CD8-positive, alpha-beta memory T cell (primary cell): ENCODE results near the gene OTOGL. TPM values are rescaled to one million over a fixed set of nuclear protein-coding genes. Genes with fewer than 3 reads are reported as not detected.

Experiments
- CTCF ChIA-PET: fragments of 350-600 bp; sonication (Branson Sonifier 250); formaldehyde crosslinking; loops from one replicate; lab custom pipeline; 2021; ENCODE audit warnings: antibody characterized with exemption; lab: Charles Lee
- POLR2A ChIA-PET: fragments of 350-600 bp; sonication (Branson Sonifier 250); formaldehyde crosslinking; loops from one replicate; lab custom pipeline; 2021; ENCODE audit warnings: antibody characterized with exemption; lab: Charles Lee
- DNase-seq, 5 donors: peaks; one replicate each; pipeline versions ENCODE4 v3.0.0 to v3.0.0-alpha.2; 2020 to 2022; ENCODE audit warnings: mixed read lengths in 1 of 5
- H3K27ac ChIP-seq: one replicate; pipeline ENCODE4 v1.7.0; 2013; ENCODE audit warnings: low read depth, mild to moderate bottlenecking, low read length, moderate library complexity
- H3K27me3 ChIP-seq: 2 replicates; pipeline ENCODE4 v1.7.0; 2013; ENCODE audit warnings: low read length, mild to moderate bottlenecking; ENCODE audit not compliant: insufficient read depth, poor library complexity, severe bottlenecking
- H3K36me3 ChIP-seq: 2 replicates; pipeline ENCODE4 v1.7.0; 2013; ENCODE audit warnings: mild to moderate bottlenecking, low read length, moderate library complexity; ENCODE audit not compliant: insufficient read depth
- H3K4me1 ChIP-seq: 2 replicates; pipeline ENCODE4 v1.7.0; 2013; ENCODE audit warnings: mild to moderate bottlenecking, low read length, moderate library complexity; ENCODE audit not compliant: insufficient read depth
- H3K4me3 ChIP-seq: 2 replicates; pipeline ENCODE4 v1.7.0; 2013; ENCODE audit warnings: mild to moderate bottlenecking, low read length
- H3K9me3 ChIP-seq: 2 replicates; pipeline ENCODE4 v1.7.0; 2013; ENCODE audit warnings: mild to moderate bottlenecking, low read length
- H3K27ac Mint-ChIP-seq, 8 donors: one replicate each; pipeline ENCODE4 v1.8.0; 2020 to 2021; ENCODE audit warnings: mixed read lengths in 8 of 8, mild to moderate bottlenecking in 6 of 8, inconsistent platforms in 3 of 8, moderate library complexity in 3 of 8
- H3K27me3 Mint-ChIP-seq, 2 donors: one replicate each; pipeline ENCODE4 v1.8.0; 2020 to 2021; ENCODE audit warnings: mixed read lengths in 2 of 2, mild to moderate bottlenecking in 1 of 2, moderate library complexity in 1 of 2
- H3K36me3 Mint-ChIP-seq, 3 donors: one replicate each; pipeline ENCODE4 v1.8.0; 2020 to 2021; ENCODE audit warnings: mixed read lengths in 3 of 3, inconsistent platforms in 1 of 3, mild to moderate bottlenecking in 1 of 3
- H3K4me1 Mint-ChIP-seq, 3 donors: one replicate each; pipeline ENCODE4 v1.8.0; 2020 to 2021; ENCODE audit warnings: mixed read lengths in 3 of 3, inconsistent platforms in 1 of 3, mild to moderate bottlenecking in 1 of 3
- H3K4me3 Mint-ChIP-seq, 7 donors: one replicate each; pipeline ENCODE4 v1.8.0; 2020 to 2021; ENCODE audit warnings: mixed read lengths in 7 of 7, mild to moderate bottlenecking in 6 of 7, moderate library complexity in 4 of 7, inconsistent platforms in 2 of 7
- H3K9me3 Mint-ChIP-seq, 5 donors: one replicate each; pipeline ENCODE4 v1.8.0; 2020 to 2022; ENCODE audit warnings: mixed read lengths in 5 of 5, mild to moderate bottlenecking in 3 of 5, moderate library complexity in 2 of 5, inconsistent platforms in 1 of 5
- polyA plus RNA-seq: library from polyadenylated mRNA; unstranded; fragments of 300-500 nt; fragmentation: Illumina TruSeq; gene quantifications from one replicate; pipeline ENCODE4 v1.2.3, GENCODE V29; 2021
- total RNA-seq, 2 experiments: library from RNA; stranded (reverse); gene quantifications; one replicate each; pipeline ENCODE4 v1.2.3, GENCODE V29; 2021

Gene OTOGL
- total and polyA plus RNA-seq, 3 experiments from 2014 or later: not detected

DNA sequence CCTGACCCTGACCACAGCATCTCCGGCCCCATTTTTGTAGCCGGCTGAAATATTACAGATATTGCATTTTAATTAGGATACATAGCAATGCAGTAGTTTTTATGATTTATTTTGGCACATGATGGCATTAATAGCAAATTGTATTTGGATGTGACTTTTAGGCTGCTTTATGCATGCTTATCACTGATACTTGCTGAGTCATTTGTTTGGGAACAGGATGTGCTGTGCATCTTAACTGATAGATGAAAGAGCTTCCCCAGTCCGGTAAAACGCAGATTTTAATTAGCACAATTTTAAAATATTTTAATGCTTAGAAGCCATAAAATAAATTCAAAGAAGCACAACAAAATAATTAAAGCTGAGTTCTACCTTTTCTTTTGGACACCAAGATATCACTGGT is 90.7 kb downstream of the OTOGL start:
- peaks cover 2 to 16% of the 10 kb centered on the region in 2 donors for H3K27me3 Mint-ChIP-seq
- Histone ChIP-seq H3K4me1 (peaks cover 5% of the 10 kb centered on the region), H3K4me3 (no peak overlapping the region), H3K27ac (no peak overlapping the region), H3K9me3 (no peaks in the 10 kb centered on the region), H3K27me3 (no peaks in the 10 kb centered on the region), H3K36me3 (no peaks in the 10 kb centered on the region)
- no peak overlapping the region for H3K4me3 Mint-ChIP-seq
- ChIA-PET POLR2A (no interaction called here), CTCF (no interaction called here)
- H3K36me3 Mint-ChIP-seq: no peaks in the 10 kb centered on the region
- H3K4me1 Mint-ChIP-seq: no peaks in the 10 kb centered on the region
- DNase-seq: no peak
- H3K27ac Mint-ChIP-seq: no peak overlapping the region
- H3K9me3 Mint-ChIP-seq: no peaks in the 10 kb centered on the region

DNA sequence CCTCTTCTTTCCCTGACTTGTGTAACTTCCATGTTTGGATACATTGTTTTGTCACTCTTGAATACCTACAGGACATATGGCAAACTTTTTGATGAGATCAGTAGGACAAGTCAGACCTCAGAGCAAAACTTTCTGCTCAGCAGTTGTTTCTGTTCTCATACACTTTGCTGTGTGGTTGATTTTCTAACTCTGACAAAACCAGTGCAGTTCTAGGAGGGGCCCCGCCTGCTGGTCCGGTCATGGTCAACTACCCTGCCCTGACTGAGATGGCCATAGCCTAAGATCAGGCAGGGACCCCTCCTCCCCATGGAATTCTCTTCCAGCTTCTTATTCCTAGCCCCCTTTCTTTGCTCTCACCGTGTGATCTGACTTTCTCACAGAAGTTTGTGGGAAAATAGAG is 92.8 kb downstream of the OTOGL start:
- POLR2A ChIA-PET: no interaction called here
- no peaks in the 10 kb centered on the region for H3K9me3 ChIP-seq
- Mint-ChIP-seq H3K36me3 (no peaks in the 10 kb centered on the region), H3K27ac (no peak overlapping the region), H3K4me1 (no peaks in the 10 kb centered on the region), H3K4me3 (no peak overlapping the region), H3K27me3 (peaks cover 2 to 16% of the 10 kb centered on the region in 2 donors), H3K9me3 (no peaks in the 10 kb centered on the region)
- no peaks in the 10 kb centered on the region for H3K27me3 ChIP-seq
- H3K27ac ChIP-seq: no peak overlapping the region
- H3K4me1 ChIP-seq: no peaks in the 10 kb centered on the region
- DNase-seq: no peak
- no peak overlapping the region for H3K4me3 ChIP-seq
- CTCF ChIA-PET: no interaction called here
- no peaks in the 10 kb centered on the region for H3K36me3 ChIP-seq

DNA sequence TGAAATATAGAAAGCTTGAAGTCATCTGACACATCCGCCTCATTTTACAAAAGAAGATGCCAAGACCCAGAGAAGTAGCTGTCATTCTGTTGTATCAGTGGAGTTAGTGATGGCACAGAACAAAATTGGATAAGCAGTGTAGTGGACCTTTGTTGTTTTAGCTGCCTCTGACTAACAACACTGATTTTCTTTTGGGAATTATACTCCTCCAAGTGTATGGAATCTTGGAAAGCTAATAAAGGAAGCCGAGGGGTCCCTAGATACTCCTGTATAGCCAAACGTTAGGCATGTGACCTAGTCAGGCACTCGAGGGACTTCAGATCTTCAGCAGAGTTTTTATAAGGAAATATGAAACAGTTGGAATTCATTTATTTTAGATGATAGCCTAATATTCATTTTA is 94.5 kb downstream of the OTOGL start:
- H3K9me3 ChIP-seq: no peaks in the 10 kb centered on the region
- no peak overlapping the region for H3K4me3 ChIP-seq
- no peak overlapping the region for H3K4me3 Mint-ChIP-seq
- DNase-seq: no peak
- ChIA-PET CTCF (no interaction called here), POLR2A (no interaction called here)
- H3K36me3 Mint-ChIP-seq: no peaks in the 10 kb centered on the region
- H3K27me3 Mint-ChIP-seq: peaks cover 2 to 14% of the 10 kb centered on the region in 2 donors
- H3K36me3 ChIP-seq: no peaks in the 10 kb centered on the region
- H3K27ac Mint-ChIP-seq: no peak overlapping the region
- no peaks in the 10 kb centered on the region for H3K9me3 Mint-ChIP-seq
- no peaks in the 10 kb centered on the region for H3K27me3 ChIP-seq
- H3K4me1 ChIP-seq: no peaks in the 10 kb centered on the region
- no peak overlapping the region for H3K27ac ChIP-seq
- H3K4me1 Mint-ChIP-seq: no peaks in the 10 kb centered on the region

DNA sequence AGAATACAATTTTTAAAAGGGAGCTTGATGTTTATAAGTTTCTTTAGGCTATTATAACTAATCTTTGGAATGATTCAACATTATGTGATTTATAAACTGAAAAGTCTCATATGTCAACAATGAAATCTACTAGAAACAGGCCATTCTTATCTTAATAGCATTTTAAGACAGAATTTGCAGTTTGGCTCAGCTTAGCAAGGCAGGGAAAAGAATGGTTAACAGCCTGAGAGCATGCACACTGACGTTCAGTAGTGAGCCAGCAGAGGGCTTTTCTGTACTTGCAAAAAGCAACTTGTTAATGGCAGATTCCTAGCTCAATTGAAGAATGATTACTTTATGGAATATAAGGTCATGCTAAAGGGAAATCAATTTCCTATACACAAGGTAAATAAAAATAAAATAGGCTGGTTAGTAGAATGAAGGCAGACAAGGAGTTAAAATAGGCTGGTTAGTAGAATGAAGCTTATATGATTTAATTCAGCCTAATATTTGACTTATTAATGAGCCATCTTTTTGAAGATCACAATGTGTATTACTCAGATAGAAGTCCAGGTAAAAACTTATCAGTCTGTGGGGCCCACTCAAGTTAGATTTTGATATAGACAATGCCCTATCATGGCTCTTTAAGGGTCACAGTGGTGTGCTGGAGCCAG is 95.9 kb downstream of the OTOGL start:
- H3K27me3 Mint-ChIP-seq: peaks cover 3 to 12% of the 10 kb centered on the region in 2 donors
- no peak for DNase-seq

DNA sequence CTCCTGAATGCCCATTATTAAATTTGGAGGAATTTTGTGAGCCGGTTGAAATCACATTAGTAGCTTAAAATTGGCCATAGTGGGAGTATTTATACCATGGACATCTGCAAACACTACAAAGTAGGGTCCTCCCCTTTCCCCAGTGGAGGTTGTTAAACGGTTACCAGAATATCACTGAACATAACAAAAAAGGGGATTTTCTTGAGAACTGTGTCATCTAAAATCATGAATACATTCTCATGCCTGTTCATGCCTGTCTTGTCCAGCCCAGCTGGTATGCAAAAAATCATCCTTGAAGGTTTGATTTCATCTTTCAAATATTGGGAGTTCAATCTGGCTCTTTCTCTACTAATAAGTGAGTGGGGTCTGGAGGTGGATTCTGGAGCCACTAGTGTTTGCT is 96.4 kb downstream of the OTOGL start:
- Mint-ChIP-seq H3K27ac (no peak overlapping the region), H3K27me3 (peaks cover 3 to 11% of the 10 kb centered on the region in 2 donors), H3K4me3 (no peak overlapping the region), H3K4me1 (no peaks in the 10 kb centered on the region), H3K9me3 (no peaks in the 10 kb centered on the region), H3K36me3 (no peaks in the 10 kb centered on the region)
- H3K4me3 ChIP-seq: no peak overlapping the region
- CTCF ChIA-PET: no interaction called here
- POLR2A ChIA-PET: no interaction called here
- no peak overlapping the region for H3K27ac ChIP-seq
- no peaks in the 10 kb centered on the region for H3K36me3 ChIP-seq
- DNase-seq: no peak
- H3K4me1 ChIP-seq: no peaks in the 10 kb centered on the region
- H3K9me3 ChIP-seq: no peaks in the 10 kb centered on the region
- no peaks in the 10 kb centered on the region for H3K27me3 ChIP-seq

More for the DNA sequence above, 95.9 kb downstream of the OTOGL start:
- H3K27ac ChIP-seq: no peak overlapping the region
- Mint-ChIP-seq H3K36me3 (no peaks in the 10 kb centered on the region), H3K9me3 (no peaks in the 10 kb centered on the region), H3K4me1 (no peaks in the 10 kb centered on the region), H3K4me3 (no peak overlapping the region), H3K27ac (no peak overlapping the region)
- no peaks in the 10 kb centered on the region for H3K27me3 ChIP-seq
- H3K4me1 ChIP-seq: no peaks in the 10 kb centered on the region
- ChIA-PET CTCF (no interaction called here), POLR2A (no interaction called here)
- H3K4me3 ChIP-seq: no peak overlapping the region
- no peaks in the 10 kb centered on the region for H3K36me3 ChIP-seq
- H3K9me3 ChIP-seq: no peaks in the 10 kb centered on the region

DNA sequence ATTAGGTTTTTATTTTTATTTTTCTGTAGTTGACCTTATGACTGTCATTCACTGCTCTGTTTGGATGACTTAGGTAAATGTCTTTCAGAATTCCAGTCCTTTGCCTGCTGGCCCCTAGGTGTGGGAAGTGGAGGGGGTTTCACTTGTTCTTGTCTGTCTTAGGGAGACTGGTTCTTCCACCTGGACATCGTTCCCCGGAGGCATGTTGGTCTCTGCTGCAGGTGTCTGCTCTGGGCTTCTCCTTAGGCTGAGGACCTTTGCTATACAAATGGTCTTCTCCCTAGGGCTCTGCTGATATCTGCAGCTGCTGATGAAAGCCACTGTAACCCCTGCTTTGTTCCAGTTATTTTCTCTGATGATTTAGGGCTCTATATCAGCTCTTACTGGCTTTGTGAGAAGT is 97.1 kb downstream of the OTOGL start:
- Mint-ChIP-seq H3K36me3 (no peaks in the 10 kb centered on the region), H3K27ac (no peak overlapping the region), H3K4me1 (no peaks in the 10 kb centered on the region), H3K27me3 (peaks cover 3 to 9% of the 10 kb centered on the region in 2 donors), H3K4me3 (no peak overlapping the region), H3K9me3 (no peaks in the 10 kb centered on the region)
- H3K36me3 ChIP-seq: no peaks in the 10 kb centered on the region
- no peaks in the 10 kb centered on the region for H3K9me3 ChIP-seq
- H3K4me1 ChIP-seq: no peaks in the 10 kb centered on the region
- POLR2A ChIA-PET: no interaction called here
- no peak overlapping the region for H3K27ac ChIP-seq
- H3K27me3 ChIP-seq: no peaks in the 10 kb centered on the region
- CTCF ChIA-PET: no interaction called here
- no peak overlapping the region for H3K4me3 ChIP-seq
- no peak for DNase-seq

DNA sequence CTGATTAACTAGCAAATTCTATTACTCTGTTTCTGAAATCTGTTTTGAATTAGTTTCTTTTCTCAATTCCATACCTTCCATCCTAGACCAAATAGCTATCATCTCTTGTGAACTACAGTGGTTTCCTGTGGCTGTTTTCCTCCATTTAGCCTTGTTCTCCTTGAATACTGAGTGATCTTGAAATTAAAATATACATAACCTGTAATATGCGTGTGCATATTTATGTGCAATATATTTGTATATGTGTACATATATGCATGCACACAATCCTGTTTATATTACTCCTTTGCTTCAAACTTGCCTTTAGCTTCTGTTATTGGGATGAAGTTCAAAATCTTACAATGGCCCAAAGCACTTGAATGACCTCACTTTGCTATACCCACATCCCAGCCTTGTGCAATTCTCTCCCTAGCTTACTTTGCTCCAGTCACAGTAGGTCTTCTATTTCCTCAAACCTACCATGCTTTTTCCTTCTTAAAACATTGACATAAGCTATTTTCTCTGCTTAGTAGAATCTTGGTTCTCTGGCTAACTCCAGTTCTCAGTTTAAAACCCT is 99.5 kb downstream of the OTOGL start:
- ChIA-PET CTCF (no interaction called here), POLR2A (no interaction called here)
- Mint-ChIP-seq H3K36me3 (no peaks in the 10 kb centered on the region), H3K27me3 (peaks cover 0 to 2% of the 10 kb centered on the region in 2 donors), H3K4me3 (no peak overlapping the region), H3K4me1 (no peaks in the 10 kb centered on the region), H3K27ac (no peak overlapping the region), H3K9me3 (no peaks in the 10 kb centered on the region)
- Histone ChIP-seq H3K4me1 (no peaks in the 10 kb centered on the region), H3K9me3 (no peaks in the 10 kb centered on the region), H3K36me3 (no peaks in the 10 kb centered on the region), H3K27ac (no peak overlapping the region), H3K27me3 (no peaks in the 10 kb centered on the region), H3K4me3 (no peak overlapping the region)
- no peak for DNase-seq

DNA sequence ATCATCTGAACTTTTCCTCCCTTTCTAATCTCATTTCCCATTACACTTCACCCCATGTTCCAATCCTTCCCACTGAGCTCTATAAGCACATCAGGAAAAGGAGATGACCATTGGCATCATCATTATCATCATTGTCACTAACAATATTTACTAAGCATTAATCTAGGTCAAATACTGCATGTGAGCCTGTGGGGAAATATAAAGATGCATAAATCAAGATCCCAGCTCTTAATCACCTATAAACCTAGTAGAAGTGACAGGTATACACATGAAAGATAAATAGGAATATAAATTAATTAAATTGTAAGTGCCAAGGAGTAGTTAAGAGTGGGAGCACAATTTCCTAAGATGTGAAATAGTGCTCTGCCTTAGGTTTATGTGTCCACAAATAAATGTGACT is 100.6 kb downstream of the OTOGL start:
- Histone ChIP-seq H3K9me3 (no peaks in the 10 kb centered on the region), H3K36me3 (no peaks in the 10 kb centered on the region), H3K4me1 (no peaks in the 10 kb centered on the region), H3K27ac (no peak overlapping the region), H3K27me3 (no peaks in the 10 kb centered on the region), H3K4me3 (no peak overlapping the region)
- CTCF ChIA-PET: no interaction called here
- Mint-ChIP-seq H3K27ac (no peak overlapping the region), H3K4me1 (no peaks in the 10 kb centered on the region), H3K9me3 (no peaks in the 10 kb centered on the region), H3K4me3 (no peak overlapping the region), H3K36me3 (no peaks in the 10 kb centered on the region), H3K27me3 (peaks cover 0 to 2% of the 10 kb centered on the region in 2 donors)
- POLR2A ChIA-PET: no interaction called here
- no peak for DNase-seq
